ENCODE results near the gene UGT1A10.
"Not testable (repeated sequence)": the region's sequence is repeated elsewhere in the genome, so short reads cannot be mapped to it uniquely, and the experiment has no call there.

The UGT1A10 gene

GRCh38 chr2:233692648-233693047 is 56.4 kb downstream of the UGT1A10 start, which contains the start of gene UGT1A6:
Gene UGT1A6, plus strand, starts transcription at chr2:233692890. Its CDS starts 115 bp downstream, at chr2:233693005.
- no peak for DNase-seq (ENCODE audit: low read depth)

DNA sequence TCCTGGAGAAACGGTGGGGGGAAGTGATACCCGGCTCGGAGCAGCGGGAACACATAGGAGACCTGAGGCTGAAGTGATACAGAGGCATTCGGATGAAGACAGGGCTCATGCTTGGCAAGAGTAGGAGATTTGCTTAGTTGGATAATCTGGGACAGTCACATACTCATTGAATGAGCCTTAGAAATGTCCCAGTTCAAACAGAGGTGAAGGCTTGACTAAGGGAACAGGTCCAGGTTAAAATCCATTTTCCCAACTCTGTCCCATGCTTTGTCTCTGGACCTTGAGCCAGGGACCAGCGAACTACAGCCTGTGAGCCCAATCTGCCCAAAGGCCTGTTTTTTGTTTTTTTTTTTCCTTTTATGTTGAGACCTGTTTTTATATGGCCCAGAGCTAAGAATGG is 57.7 kb downstream of the UGT1A10 start:
- no peak for DNase-seq (ENCODE audit: low read depth)

DNA sequence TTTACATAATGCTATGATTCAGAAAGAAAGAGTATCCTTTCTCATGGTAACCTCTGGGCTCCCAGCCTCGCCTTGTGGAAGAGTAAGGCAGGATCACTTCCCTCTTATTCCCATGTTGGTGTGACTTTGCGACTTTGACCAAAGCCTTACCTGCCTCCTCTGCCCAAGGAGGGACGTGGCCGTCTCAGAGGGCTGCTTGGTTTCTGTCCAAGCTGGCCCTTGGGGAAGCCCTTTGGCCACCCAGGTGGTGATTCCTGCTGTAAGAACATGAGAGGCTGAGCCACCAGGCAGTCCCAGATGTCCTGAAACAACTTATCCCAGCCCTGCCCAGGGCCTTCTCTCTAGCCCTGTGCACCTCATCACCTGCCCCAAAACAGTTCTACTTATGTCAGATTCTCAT is 62.5 kb downstream of the UGT1A10 start:
- DNase-seq (ENCODE audit: low read depth), result no peak

GRCh38 chr2:233699424-233700027 is 63.3 kb downstream of the UGT1A10 start:
- DNase-seq (ENCODE audit: low read depth), result no peak

DNA sequence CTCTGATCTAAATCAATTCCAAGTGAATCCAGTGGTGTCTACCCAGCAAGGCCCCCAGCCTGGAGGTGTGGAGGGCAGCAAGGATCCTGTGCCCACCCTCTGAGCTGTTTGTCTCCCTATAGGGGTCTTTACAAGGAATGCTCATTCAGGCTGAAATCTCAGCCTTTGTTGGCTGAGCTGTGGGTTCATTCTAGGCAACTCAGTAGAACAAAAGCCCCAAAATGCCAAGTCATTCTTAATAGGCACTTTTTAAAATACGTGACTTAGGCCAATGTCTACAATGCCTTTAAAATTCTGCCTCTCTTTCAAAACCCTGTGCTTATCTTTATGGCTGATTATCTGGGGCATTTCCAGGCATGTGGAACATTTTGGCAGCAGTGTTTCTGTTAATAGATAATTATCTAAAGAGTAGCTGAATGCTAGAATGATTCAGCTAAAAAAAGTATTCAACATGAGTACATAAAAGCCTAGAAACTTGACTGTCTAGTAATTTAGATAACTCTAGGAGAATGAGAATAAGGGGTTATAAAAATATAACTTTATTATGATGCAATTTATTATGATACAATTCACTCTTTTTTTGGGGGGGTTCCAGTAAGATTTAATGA is 63.9 kb downstream of the UGT1A10 start:
- DNase-seq (ENCODE audit: low read depth), result no peak

DNA sequence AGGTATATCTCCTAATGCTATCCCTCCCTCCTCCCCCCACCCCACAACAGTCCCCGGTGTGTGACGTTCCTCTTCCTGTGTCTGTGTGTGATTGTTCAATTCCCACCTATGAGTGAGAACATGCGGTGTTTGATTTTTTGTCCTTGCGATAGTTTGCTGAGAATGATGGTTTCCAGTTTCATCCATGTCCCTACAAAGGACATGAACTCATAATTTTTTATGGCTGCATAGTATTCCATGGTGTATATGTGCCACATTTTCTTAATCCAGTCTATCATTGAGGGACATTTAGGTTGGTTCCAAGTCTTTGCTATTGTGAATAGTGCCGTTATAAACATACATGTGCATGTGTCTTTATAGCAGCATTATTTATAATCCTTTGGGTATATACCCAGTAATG is 64.6 kb downstream of the UGT1A10 start:
- not testable (repeated sequence) for DNase-seq (ENCODE audit: low read depth)

DNA sequence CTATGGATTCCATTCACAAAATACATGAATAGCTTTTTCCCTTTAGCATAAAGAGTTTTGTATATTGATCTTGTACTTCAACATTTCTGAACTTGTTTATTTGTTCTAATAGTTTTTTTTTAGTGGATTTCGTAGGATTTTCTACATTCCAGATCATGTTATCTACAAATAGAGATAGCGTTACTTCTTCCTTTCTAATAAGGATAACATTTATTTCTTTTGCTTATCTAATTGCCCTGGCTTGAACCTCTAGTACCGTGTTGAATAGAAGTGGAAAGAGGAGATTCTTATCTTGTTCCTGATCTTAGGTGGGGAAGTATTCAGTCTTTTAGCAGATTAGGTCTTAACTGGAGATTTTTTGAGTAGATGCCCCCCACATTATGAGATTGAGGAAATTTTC is 66.0 kb downstream of the UGT1A10 start:
- DNase-seq (ENCODE audit: low read depth), result no peak

- no peak for DNase-seq (ENCODE audit: low read depth)
Measured at GRCh38 chr2:233705911-233706506, 69.8 kb downstream of the UGT1A10 start.

DNA sequence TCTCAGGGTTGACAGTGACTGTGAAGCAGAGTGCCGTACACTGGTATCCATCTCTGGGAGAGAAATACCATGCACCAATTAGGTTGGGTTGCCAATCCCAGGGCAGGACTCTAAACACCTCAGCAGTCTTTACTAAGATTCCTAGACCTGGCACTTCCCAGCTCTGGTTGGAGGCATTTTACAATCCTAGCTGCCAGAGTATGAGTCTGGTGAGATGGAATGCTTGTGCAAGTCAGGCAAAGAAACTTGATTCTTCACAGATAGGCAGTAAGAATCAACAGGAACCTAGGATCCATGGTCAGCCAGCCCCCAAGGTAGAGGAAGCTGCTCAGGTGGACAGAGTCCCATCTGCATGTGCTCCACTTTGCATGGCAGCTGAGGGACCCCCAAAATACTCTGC is 70.5 kb downstream of the UGT1A10 start:
- DNase-seq (ENCODE audit: low read depth), result no peak

GRCh38 chr2:233707940-233708644 is 71.8 kb downstream of the UGT1A10 start:
- DNase-seq (ENCODE audit: low read depth), result no peak

DNA sequence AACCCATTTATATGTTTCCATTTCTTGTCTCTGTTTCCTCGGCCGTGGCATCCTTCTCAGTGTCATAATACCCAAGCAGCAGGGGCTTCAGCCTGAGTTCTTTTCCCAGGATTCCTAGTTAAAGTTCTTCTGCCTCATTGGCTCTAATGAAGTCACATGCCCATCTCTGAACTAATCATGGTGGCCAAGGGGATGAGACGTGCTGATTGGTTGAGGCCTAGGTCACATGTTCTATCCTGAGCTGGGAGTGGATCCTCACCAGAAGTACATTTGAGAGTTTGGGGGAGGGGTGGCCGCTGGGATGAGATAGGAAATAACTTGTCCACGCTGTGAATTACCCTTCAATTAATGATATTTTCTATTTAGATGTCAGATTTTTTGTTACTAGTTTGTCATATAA is 72.7 kb downstream of the UGT1A10 start:
- no peak for DNase-seq (ENCODE audit: low read depth)

DNA sequence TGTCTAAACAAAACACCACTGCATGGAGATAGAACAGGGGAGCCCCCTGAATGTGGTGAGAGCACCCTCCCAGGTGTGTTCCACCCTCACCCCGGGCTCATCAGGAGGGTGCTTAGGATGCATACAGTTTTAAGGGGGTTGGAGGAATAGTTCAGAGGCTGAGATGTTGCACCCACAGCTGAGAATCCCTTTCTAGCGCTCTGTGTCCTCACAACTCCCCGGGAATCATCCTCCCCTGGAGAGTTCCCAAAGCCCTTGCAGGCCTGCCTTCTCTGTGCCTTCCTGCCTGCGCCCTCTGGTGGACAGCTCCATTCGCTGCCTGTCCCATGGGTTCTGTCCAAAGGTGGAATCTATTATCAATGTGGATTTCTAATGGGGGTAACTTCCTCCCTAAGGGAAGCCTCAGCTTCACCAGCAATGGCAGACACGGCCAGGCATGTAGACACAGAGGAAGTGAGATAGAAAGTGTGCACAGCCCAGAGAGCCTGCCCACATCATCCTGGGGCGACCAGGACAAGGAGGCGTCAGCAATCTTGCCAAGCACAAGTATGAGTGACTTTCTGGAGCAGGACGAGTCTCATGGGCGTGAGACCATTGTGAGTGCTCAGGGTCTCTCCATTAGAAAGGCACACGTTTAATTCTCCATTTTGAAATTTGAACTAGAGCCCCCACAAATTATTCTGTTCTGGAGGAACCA is 75.2 kb downstream of the UGT1A10 start:
- DNase-seq (ENCODE audit: low read depth), result peak; percentile 24

DNA sequence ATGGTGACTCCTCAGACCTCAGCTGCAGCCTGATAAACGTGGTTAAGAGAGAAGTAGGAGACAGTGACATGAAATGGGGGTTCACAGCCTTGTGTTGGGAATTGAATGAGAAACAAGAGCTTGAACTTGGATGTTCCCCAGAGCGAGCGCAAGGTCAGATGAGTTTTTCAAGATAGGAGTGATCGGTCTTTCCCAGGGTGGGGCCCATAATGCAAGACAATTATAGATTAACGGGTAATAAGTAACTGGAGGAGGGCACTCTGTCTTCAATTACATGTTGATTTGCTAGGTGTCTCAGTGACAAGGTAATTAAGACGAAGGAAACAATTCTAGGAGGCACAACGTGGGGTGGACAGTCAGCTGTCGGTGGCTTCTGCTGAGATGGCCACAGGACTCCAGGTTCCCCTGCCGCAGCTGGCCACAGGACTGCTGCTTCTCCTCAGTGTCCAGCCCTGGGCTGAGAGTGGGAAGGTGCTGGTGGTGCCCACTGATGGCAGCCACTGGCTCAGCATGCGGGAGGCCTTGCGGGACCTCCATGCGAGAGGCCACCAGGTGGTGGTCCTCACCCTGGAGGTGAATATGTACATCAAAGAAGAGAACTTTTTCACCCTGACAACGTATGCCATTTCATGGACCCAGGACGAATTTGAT is 76.5 kb downstream of the UGT1A10 start, which contains the start of gene UGT1A5:
UGT1A5 (plus strand) TSS at position 297 of the 651 bp plus-strand sequence; CDS start at position 382, 85 bp downstream.
- DNase-seq (ENCODE audit: low read depth), result no peak

DNA sequence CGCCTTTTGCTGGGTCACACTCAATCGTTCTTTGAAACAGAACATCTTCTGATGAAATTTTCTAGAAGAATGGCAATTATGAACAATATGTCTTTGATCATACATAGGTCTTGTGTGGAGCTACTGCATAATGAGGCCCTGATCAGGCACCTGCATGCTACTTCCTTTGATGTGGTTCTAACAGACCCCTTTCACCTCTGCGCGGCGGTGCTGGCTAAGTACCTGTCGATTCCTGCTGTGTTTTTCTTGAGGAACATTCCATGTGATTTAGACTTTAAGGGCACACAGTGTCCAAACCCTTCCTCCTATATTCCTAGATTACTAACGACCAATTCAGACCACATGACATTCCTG is 77.0 kb downstream of the UGT1A10 start:
- DNase-seq (ENCODE audit: low read depth), result no peak

- no peak for DNase-seq (ENCODE audit: low read depth)
Measured at GRCh38 chr2:233714121-233714520, 77.9 kb downstream of the UGT1A10 start.

- DNase-seq (ENCODE audit: low read depth), result no peak
Measured at GRCh38 chr2:233718552-233718951, 82.3 kb downstream of the UGT1A10 start, which contains the start of gene UGT1A4. Gene UGT1A4, plus strand, starts transcription at chr2:233718736. Its CDS starts 85 bp downstream, at chr2:233718821.

- no peak for DNase-seq (ENCODE audit: low read depth)
Measured at GRCh38 chr2:233728723-233729301, 92.6 kb downstream of the UGT1A10 start, which contains the start of gene UGT1A3. Gene UGT1A3, plus strand, starts transcription at chr2:233729042. Its CDS starts 85 bp downstream, at chr2:233729127.

- not testable (repeated sequence) for DNase-seq (ENCODE audit: low read depth)
Measured at GRCh38 chr2:233736868-233737653, 100.8 kb downstream of the UGT1A10 start.

DNA sequence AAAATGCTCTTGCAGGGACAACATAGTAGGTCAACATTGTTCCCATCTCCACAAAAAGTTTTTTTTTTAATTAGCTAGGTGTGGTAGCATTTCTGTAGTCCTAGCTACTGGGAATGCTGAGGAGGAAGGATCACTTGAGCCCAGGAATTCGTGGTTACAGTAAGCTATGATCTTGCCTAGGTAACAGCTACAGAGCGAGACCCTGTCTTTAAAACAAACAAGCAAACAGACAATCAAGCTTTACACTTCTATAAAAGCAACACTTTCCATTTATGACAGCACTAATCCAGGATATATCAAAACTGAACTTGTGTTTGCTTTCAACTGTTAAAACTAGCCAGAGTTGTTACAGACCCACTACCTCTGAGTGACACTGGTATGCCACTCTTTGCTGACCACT is 104.6 kb downstream of the UGT1A10 start:
- DNase-seq (ENCODE audit: low read depth), result no peak

Measured in CMK (cell line).